GF-D8 (cell line): ENCODE results near the gene POLD3.
"Not testable (repeated sequence)": the region's sequence is repeated elsewhere in the genome, so short reads cannot be mapped to it uniquely, and the experiment has no call there.

ENCODE experiments used
- DNase-seq: peaks from one replicate; lab custom pipeline; 2025; lab: John Stamatoyannopoulos, UW

Gene POLD3

GRCh38 chr11:74638869-74639268, 46.5 kb downstream of the POLD3 start:
- DNase-seq, result no peak

GRCh38 chr11:74639533-74639932, 47.2 kb downstream of the POLD3 start:
- no peak for DNase-seq

GRCh38 chr11:74641289-74641688, 48.9 kb downstream of the POLD3 start:
- DNase-seq, result no peak

GRCh38 chr11:74641905-74642304, 49.5 kb downstream of the POLD3 start:
- no peak for DNase-seq

- DNase-seq, result no peak
Measured at GRCh38 chr11:74642912-74643311, 50.5 kb downstream of the POLD3 start.

GRCh38 chr11:74644081-74644480, 51.7 kb downstream of the POLD3 start:
- no peak for DNase-seq

GRCh38 chr11:74646215-74646614, 53.8 kb downstream of the POLD3 start:
- no peak for DNase-seq

- DNase-seq, result no peak
Measured at GRCh38 chr11:74646954-74647353, 54.6 kb downstream of the POLD3 start.

- no peak for DNase-seq
Measured at GRCh38 chr11:74647404-74647803, 55.0 kb downstream of the POLD3 start.

GRCh38 chr11:74647831-74648230, 55.4 kb downstream of the POLD3 start:
- no peak for DNase-seq

- DNase-seq, result no peak
Measured at GRCh38 chr11:74648894-74649293, 56.5 kb downstream of the POLD3 start.

GRCh38 chr11:74650498-74650897, 58.1 kb downstream of the POLD3 start:
- no peak for DNase-seq

- no peak for DNase-seq
Measured at GRCh38 chr11:74654976-74655375, 62.6 kb downstream of the POLD3 start.

- not testable (repeated sequence) for DNase-seq
Measured at GRCh38 chr11:74659124-74659523, 66.7 kb downstream of the POLD3 start.

- no peak for DNase-seq
Measured at GRCh38 chr11:74662487-74663103, 70.2 kb downstream of the POLD3 start.

GRCh38 chr11:74663315-74663714, 70.9 kb downstream of the POLD3 start:
- DNase-seq, result no peak

- DNase-seq, result no peak
Measured at GRCh38 chr11:74669211-74670160, 77.1 kb downstream of the POLD3 start.

- DNase-seq, result no peak
Measured at GRCh38 chr11:74670171-74670570, 77.8 kb downstream of the POLD3 start.

GRCh38 chr11:74671520-74672196, 79.3 kb downstream of the POLD3 start:
- DNase-seq, result no peak

GRCh38 chr11:74672332-74672955, 80.1 kb downstream of the POLD3 start:
- no peak for DNase-seq

- no peak for DNase-seq
Measured at GRCh38 chr11:74672956-74673692, 80.7 kb downstream of the POLD3 start.
